Tibial nerve (tissue), 4 donors: ENCODE data around the gene COL6A3. TPM values are rescaled to one million over a fixed set of nuclear protein-coding genes. Genes with fewer than 3 reads are reported as not detected.
"Not testable (repeated sequence)": the region's sequence is repeated elsewhere in the genome, so short reads cannot be mapped to it uniquely, and the experiment has no call there.

Experiments used
- DNase-seq, 2 donors: peaks; one replicate each; pipeline ENCODE4 v3.0.0-alpha.2; 2019; ENCODE audit warnings: low spot score in 2 of 2
- H3K27ac ChIP-seq, 4 donors: fragments of 200-600 bp; sonication (generic) in 3 of 4; one replicate each; pipeline ENCODE4 v1.5.1; 2017 to 2019; ENCODE audit warnings: mild to moderate bottlenecking in 1 of 4
- H3K27me3 ChIP-seq, 2 donors: fragments of 200-600 bp; sonication (generic) in 1 of 2; one replicate each; pipeline versions ENCODE4 v1.5.1 to v1.6.0; 2017 to 2019
- H3K36me3 ChIP-seq, 3 donors: fragments of 200-600 bp; sonication (generic); one replicate each; pipeline ENCODE4 v1.5.1; 2018 to 2019
- H3K4me1 ChIP-seq, 4 donors: fragments of 200-600 bp; sonication (generic) in 3 of 4; one replicate each; pipeline ENCODE4 v1.5.1; 2017 to 2019
- H3K4me3 ChIP-seq, 4 donors: fragments of 200-600 bp; sonication (generic) in 3 of 4; one replicate each; pipeline ENCODE4 v1.5.1; 2017 to 2019; ENCODE audit warnings: mild to moderate bottlenecking in 1 of 4, moderate library complexity in 1 of 4
- H3K9me3 ChIP-seq, 4 donors: fragments of 200-600 bp; sonication (generic) in 3 of 4; one replicate each; pipeline ENCODE4 v1.5.1; 2017 to 2019
- CTCF ChIP-seq, 5 experiments: fragments of 200-600 bp in 3 of 5; fragments of 450-650 bp in 2 of 5; sonication (generic) in 3 of 5; IDR thresholded peaks; one replicate each; pipeline ENCODE4 v1.5.1; 2016 to 2019; ENCODE audit warnings: antibody characterized with exemption in 5 of 5, mild to moderate bottlenecking in 3 of 5, moderate library complexity in 2 of 5
- EP300 ChIP-seq, 2 donors: sonication (generic); formaldehyde crosslinking; IDR thresholded peaks; one replicate each; pipeline ENCODE4 v1.6.1; 2017; ENCODE audit warnings: antibody characterized with exemption in 2 of 2, mild to moderate bottlenecking in 1 of 2
- POLR2A ChIP-seq, 2 donors: fragments of 450-650 bp; IDR thresholded peaks; one replicate each; pipeline ENCODE4 v1.6.1; 2017; ENCODE audit warnings: antibody characterized with exemption in 2 of 2, mild to moderate bottlenecking in 2 of 2, moderate library complexity in 2 of 2
- WGBS, 2 donors: methylation state at CpG; one replicate each; pipeline ENCODE4 v1.1.5; 2018; 5-methylcytosine and 5-hydroxymethylcytosine counted together
- total RNA-seq, 4 donors: library from RNA; depleted of rRNA; stranded (reverse); fragments of >200 nt; gene quantifications; one replicate each; pipeline ENCODE4 v1.1.0, GENCODE V29; 2016

Gene COL6A3
- total RNA-seq, 4 donors from 2014 or later = 228 to 558 (median 364) TPM

DNA sequence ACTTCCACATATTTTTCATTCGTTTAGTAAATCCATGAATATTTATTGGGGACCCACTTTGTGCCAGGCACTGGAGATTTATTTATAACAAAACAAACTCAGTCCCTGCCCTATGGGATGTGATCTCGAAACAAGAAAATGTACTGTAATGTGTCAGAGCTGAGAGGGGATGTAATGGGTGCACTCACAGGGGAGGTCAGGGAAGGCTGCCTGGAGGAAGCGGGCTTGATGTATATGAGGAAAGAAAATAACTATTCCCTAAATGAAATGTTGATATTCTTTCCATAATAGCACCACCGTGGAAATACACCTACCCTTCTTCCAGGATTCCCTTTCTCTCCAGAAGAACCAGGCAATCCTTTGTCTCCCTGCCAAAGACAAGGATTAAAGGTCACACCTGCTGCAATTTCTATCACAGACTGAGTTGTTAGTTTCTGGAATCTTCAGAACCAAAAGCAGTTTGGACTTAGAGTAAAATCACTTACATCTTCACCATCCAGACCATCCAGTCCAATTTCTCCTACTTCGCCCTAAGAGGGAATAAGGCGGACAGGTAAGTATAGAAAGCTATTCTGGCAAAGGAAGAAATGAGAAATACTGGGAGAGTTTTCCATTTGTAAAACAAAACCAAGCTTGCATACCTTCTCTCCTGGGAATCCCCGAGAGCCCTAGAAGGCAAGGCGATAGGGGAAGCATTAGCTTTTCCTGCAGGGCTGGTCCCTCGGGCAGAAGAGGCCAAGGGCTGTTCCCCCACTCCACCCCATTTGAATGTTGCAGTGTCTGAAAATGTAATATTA, 55.0 kb downstream of the COL6A3 start:
- no peaks in the 10 kb centered on the region for H3K27me3 ChIP-seq
- peaks cover 0 to 42% (median 4%) of the 10 kb centered on the region in 4 donors for H3K4me1 ChIP-seq

GRCh38 chr2:237355701-237356100, 58.3 kb downstream of the COL6A3 start:
- Histone ChIP-seq H3K4me3 (no peak overlapping the region), H3K27ac (peak overlapping the region in 1 of 4 donors; percentile 3), H3K27me3 (no peaks in the 10 kb centered on the region), H3K9me3 (no peaks in the 10 kb centered on the region), H3K4me1 (peaks cover 0 to 33% (median 4%) of the 10 kb centered on the region in 4 donors), H3K36me3 (peaks cover 0 to 15% (median 4%) of the 10 kb centered on the region in 3 donors)
- peak; percentile 37 to 38 for DNase-seq
- WGBS, 2 donors = 84% methylated on average over 5 of the region's 5 CpGs
- no peak for TF ChIP-seq POLR2A (IDR thresholded peaks at IDR 0.05)
- TF ChIP-seq CTCF (IDR thresholded peaks at IDR 0.05) = no peak
- TF ChIP-seq EP300 (IDR thresholded peaks at IDR 0.05) = peak in 1 of 2 donors; percentile 13

More for the DNA sequence above, 55.0 kb downstream of the COL6A3 start:
- 58 to 62% methylated on average over 9 of the region's 9 CpGs for WGBS, 2 donors
- Histone ChIP-seq H3K27ac (peak overlapping the region in 2 of 4 donors; percentile 43 to 51), H3K4me3 (no peak overlapping the region), H3K9me3 (no peaks in the 10 kb centered on the region), H3K36me3 (peaks cover 0 to 30% (median 0%) of the 10 kb centered on the region in 3 donors)
- no peak for DNase-seq
- TF ChIP-seq CTCF (IDR thresholded peaks at IDR 0.05) (no peak), EP300 (IDR thresholded peaks at IDR 0.05) (no peak), POLR2A (IDR thresholded peaks at IDR 0.05) (no peak)

- H3K9me3 ChIP-seq = no peaks in the 10 kb centered on the region
- H3K27me3 ChIP-seq = no peaks in the 10 kb centered on the region
- H3K27ac ChIP-seq = peak overlapping the region in 2 of 4 donors; percentile 7 to 48
- DNase-seq = no peak
- TF ChIP-seq EP300 (IDR thresholded peaks at IDR 0.05) (peak in 1 of 2 donors; percentile 27), POLR2A (IDR thresholded peaks at IDR 0.05) (no peak), CTCF (IDR thresholded peaks at IDR 0.05) (no peak)
- H3K4me3 ChIP-seq = no peak overlapping the region
- H3K36me3 ChIP-seq = peaks cover 0 to 10% (median 4%) of the 10 kb centered on the region in 3 donors
- WGBS, 2 donors = 53 to 69% methylated on average over 7 to 8 of the region's 8 CpGs
- H3K4me1 ChIP-seq = peaks cover 0 to 34% (median 3%) of the 10 kb centered on the region in 4 donors
Measured at GRCh38 chr2:237354892-237355291, 59.1 kb downstream of the COL6A3 start.

DNA sequence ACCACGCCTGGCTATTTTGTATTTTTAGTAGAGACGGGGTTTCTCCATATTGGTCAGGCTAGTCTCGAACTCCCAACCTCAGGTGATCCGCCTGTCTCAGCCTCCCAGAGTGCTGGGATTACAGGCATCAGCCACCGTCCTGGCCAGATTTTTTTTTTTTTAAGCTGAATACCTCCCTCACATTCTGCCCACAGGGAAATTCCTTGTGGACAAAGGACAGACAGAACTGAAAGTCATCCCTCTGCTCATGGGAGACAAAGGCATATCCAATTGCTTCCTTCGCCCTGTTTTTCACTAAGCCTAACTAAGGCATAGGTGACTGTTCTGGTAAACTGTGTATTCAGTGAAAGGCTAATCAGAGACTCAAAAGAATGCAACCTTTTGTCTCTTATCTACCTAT, 59.8 kb downstream of the COL6A3 start:
- WGBS, 2 donors = 80 to 86% methylated on average over 6 of the region's 6 CpGs
- not testable (repeated sequence) for H3K27me3 ChIP-seq, H3K9me3 ChIP-seq, DNase-seq, H3K4me3 ChIP-seq
- peaks cover 0 to 10% (median 4%) of the 10 kb centered on the region in 3 donors for H3K36me3 ChIP-seq
- peaks cover 0 to 30% (median 0%) of the 10 kb centered on the region in 4 donors for H3K4me1 ChIP-seq
- H3K27ac ChIP-seq = peak overlapping the region in 1 of 4 donors; percentile 48

GRCh38 chr2:237353215-237353614, 60.7 kb downstream of the COL6A3 start:
- WGBS, 2 donors = 52 to 66% methylated on average over 5 of the region's 5 CpGs
- Histone ChIP-seq H3K9me3 (no peaks in the 10 kb centered on the region), H3K4me3 (no peak overlapping the region), H3K4me1 (peaks cover 0 to 30% (median 0%) of the 10 kb centered on the region in 4 donors), H3K36me3 (peaks cover 0 to 10% (median 4%) of the 10 kb centered on the region in 3 donors), H3K27me3 (no peaks in the 10 kb centered on the region), H3K27ac (no peak overlapping the region)
- no peak for DNase-seq
- TF ChIP-seq EP300 (IDR thresholded peaks at IDR 0.05) = no peak
- TF ChIP-seq CTCF (IDR thresholded peaks at IDR 0.05) = no peak
- TF ChIP-seq POLR2A (IDR thresholded peaks at IDR 0.05) = no peak
